Measurements from ENCODE around the gene TSPAN5. TPM values are rescaled to one million over a fixed set of nuclear protein-coding genes. Genes with fewer than 3 reads are reported as not detected.
"Not testable (repeated sequence)": the region's sequence is repeated elsewhere in the genome, so short reads cannot be mapped to it uniquely, and the experiment has no call there.

Gene TSPAN5
- total RNA-seq, 1 experiment from 2014 or later = 41.8 TPM

DNA sequence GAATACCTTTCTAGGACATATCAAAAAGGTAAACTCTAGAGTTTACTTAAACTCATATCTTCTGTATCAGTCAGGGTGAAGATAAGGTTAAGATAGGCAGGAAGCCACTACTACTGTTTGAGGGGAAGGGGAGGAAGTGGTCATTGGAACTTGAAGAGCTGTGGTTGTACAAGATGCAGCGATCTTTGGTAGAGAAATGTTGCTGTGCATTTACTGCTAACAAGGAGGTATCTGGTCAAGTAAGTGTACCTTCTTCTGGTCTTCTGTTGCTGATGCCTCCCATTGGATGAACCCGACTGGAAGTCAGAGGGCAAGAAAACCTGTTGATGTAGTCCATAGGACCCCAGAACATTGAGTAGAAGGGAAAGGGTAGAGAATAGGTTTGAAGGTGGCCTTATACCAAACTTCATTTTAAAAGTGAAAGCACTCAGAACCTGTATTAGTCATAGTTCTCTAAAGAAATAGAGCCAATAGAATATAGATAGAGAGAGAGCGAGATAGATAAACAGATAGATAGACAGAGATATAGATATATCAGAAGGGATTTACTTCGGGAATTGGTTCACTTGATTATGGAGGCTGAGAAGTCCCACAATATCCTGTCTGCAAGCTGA is 47.9 kb upstream of the TSPAN5 start:
- H3K4me3 ChIP-seq (ENCODE audit: low read length) = no peak overlapping the region

DNA sequence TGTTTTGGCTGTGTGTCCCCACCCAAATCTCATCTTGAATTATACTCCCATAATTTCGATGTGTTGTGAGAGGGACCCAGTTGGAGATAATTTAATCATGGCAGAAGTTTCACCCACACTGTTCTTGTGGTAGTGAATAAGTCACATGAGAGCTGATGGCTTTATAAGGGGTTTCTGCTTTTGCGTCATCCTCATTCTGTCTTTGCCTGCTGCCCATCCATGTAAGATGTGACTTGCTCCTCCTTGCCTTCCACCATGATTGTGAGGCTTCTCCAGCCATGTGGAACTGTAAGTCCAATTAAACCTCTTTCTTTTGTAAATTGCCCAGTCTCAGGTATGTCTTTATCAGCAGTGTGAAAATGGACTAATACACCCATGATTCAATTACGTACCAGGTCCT is 47.2 kb upstream of the TSPAN5 start:
- H3K9ac ChIP-seq (ENCODE audit: low read length); H3K27me3 ChIP-seq (ENCODE audit: low read length); H3K4me2 ChIP-seq (ENCODE audit: low read length); CTCF ChIA-PET; POLR2A ChIA-PET (ENCODE audit: unreplicated experiment); H3K4me3 ChIP-seq (ENCODE audit: low read length); H3K79me2 ChIP-seq (ENCODE audit: low read length); H3K9me3 ChIP-seq (ENCODE audit: low read length); H4K20me1 ChIP-seq (ENCODE audit: low read length); H3K9me2 ChIP-seq (replicated peaks; ENCODE audit: low read length); ATAC-seq; H3K27ac ChIP-seq (ENCODE audit: low read length); H3K36me3 ChIP-seq (ENCODE audit: low read depth, low read length); DNase-seq; BruUV-seq (replicated peaks); intact Hi-C loops (cut with micrococcal nuclease); H2AFZ ChIP-seq (ENCODE audit: low read length); H3F3A ChIP-seq (ENCODE audit: low read length, unreplicated experiment); H3K4me1 ChIP-seq (ENCODE audit: insufficient read depth, low read length): not testable (repeated sequence)

More for the DNA sequence above, 47.9 kb upstream of the TSPAN5 start:
- no peak overlapping the region for H3K9ac ChIP-seq (ENCODE audit: low read length)
- H3K9me3 ChIP-seq (ENCODE audit: low read length) = no peaks in the 10 kb centered on the region
- H3K27ac ChIP-seq (ENCODE audit: low read length) = no peak overlapping the region
- H4K20me1 ChIP-seq (ENCODE audit: low read length) = no peaks in the 10 kb centered on the region
- ATAC-seq (no peak), DNase-seq (no peak)
- CTCF ChIA-PET = no interaction called here
- H3K79me2 ChIP-seq (ENCODE audit: low read length) = no peaks in the 10 kb centered on the region
- no peak overlapping the region for H3K4me2 ChIP-seq (ENCODE audit: low read length)
- no peaks in the 10 kb centered on the region for H3K27me3 ChIP-seq (ENCODE audit: low read length)
- no peaks in the 10 kb centered on the region for H3K36me3 ChIP-seq (ENCODE audit: low read depth, low read length)
- BruUV-seq (replicated peaks) = no TSS peak
- intact Hi-C loops (cut with micrococcal nuclease) = no loop called here
- POLR2A ChIA-PET (ENCODE audit: unreplicated experiment) = no interaction called here
- H3K9me2 ChIP-seq (replicated peaks; ENCODE audit: low read length) = no peaks in the 10 kb centered on the region
- H3F3A ChIP-seq (ENCODE audit: low read length, unreplicated experiment) = no peaks in the 10 kb centered on the region
- no peak for TF ChIP-seq EZH2 (IDR thresholded peaks at IDR 0.05; ENCODE audit: low read length, unreplicated experiment)
- TF ChIP-seq, protein P1, sequence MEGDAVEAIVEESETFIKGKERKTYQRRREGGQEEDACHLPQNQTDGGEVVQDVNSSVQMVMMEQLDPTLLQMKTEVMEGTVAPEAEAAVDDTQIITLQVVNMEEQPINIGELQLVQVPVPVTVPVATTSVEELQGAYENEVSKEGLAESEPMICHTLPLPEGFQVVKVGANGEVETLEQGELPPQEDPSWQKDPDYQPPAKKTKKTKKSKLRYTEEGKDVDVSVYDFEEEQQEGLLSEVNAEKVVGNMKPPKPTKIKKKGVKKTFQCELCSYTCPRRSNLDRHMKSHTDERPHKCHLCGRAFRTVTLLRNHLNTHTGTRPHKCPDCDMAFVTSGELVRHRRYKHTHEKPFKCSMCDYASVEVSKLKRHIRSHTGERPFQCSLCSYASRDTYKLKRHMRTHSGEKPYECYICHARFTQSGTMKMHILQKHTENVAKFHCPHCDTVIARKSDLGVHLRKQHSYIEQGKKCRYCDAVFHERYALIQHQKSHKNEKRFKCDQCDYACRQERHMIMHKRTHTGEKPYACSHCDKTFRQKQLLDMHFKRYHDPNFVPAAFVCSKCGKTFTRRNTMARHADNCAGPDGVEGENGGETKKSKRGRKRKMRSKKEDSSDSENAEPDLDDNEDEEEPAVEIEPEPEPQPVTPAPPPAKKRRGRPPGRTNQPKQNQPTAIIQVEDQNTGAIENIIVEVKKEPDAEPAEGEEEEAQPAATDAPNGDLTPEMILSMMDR (conservative IDR thresholded peaks at IDR 0.05; ENCODE audit: low read depth, low read length) = no peak
- no peak for TF ChIP-seq EZH2phosphoT487 (IDR thresholded peaks at IDR 0.05; ENCODE audit: borderline replicate concordance, low read length)
- no peaks in the 10 kb centered on the region for H3K4me1 ChIP-seq (ENCODE audit: insufficient read depth, low read length)
- no peak overlapping the region for H2AFZ ChIP-seq (ENCODE audit: low read length)

DNA sequence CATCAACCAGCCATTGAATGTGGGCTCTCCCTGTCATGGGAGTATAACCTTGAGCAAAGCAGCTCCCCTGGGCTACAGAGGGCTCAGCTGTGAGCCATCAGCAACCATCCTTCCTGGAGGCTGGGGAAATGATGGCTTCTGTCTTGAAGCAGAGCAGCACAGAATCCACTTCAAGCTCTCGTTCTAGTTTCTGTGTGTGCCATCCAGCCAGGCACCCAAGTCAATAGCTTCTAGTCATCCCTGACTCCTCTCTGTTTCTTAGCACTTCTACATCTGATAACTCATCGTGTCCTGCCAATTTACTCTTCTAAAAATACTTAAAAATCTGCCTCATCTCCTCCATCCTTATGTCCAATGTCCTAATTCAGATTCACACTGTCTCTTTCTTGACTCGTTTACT is 42.2 kb upstream of the TSPAN5 start:
- POLR2A ChIA-PET (ENCODE audit: unreplicated experiment) = no interaction called here
- ATAC-seq = no peak
- H3K4me3 ChIP-seq (ENCODE audit: low read length) = no peak overlapping the region
- H3F3A ChIP-seq (ENCODE audit: low read length, unreplicated experiment) = no peaks in the 10 kb centered on the region
- TF ChIP-seq EZH2 (IDR thresholded peaks at IDR 0.05; ENCODE audit: low read length, unreplicated experiment) = no peak
- TF ChIP-seq EZH2phosphoT487 (IDR thresholded peaks at IDR 0.05; ENCODE audit: borderline replicate concordance, low read length) = no peak
- TF ChIP-seq, protein P1 (conservative IDR thresholded peaks at IDR 0.05; ENCODE audit: low read depth, low read length) = no peak
- no peaks in the 10 kb centered on the region for H3K9me3 ChIP-seq (ENCODE audit: low read length)
- no peaks in the 10 kb centered on the region for H4K20me1 ChIP-seq (ENCODE audit: low read length)
- DNase-seq = no peak
- H3K27me3 ChIP-seq (ENCODE audit: low read length) = no peaks in the 10 kb centered on the region
- intact Hi-C loops (cut with micrococcal nuclease) = no loop called here
- no peak overlapping the region for H3K27ac ChIP-seq (ENCODE audit: low read length)
- H3K36me3 ChIP-seq (ENCODE audit: low read depth, low read length) = no peaks in the 10 kb centered on the region
- no peaks in the 10 kb centered on the region for H3K4me1 ChIP-seq (ENCODE audit: insufficient read depth, low read length)
- no peak overlapping the region for H3K4me2 ChIP-seq (ENCODE audit: low read length)
- no peaks in the 10 kb centered on the region for H3K79me2 ChIP-seq (ENCODE audit: low read length)
- CTCF ChIA-PET = no interaction called here
- no TSS peak for BruUV-seq (replicated peaks)
- no peak overlapping the region for H3K9ac ChIP-seq (ENCODE audit: low read length)
- H2AFZ ChIP-seq (ENCODE audit: low read length) = no peak overlapping the region
- H3K9me2 ChIP-seq (replicated peaks; ENCODE audit: low read length) = no peaks in the 10 kb centered on the region
